Loucy (cell line): Measurements from ENCODE around the gene SLC37A4.
"Not testable (repeated sequence)": the region's sequence is repeated elsewhere in the genome, so short reads cannot be mapped to it uniquely, and the experiment has no call there.

Experiments
- H2AFZ ChIP-seq: fragments of 200-600 bp; sonication (generic); 2 replicates; pipeline ENCODE4 v1.6.0; 2016; ENCODE audit warnings: antibody characterized with exemption, mild to moderate bottlenecking, low read length, moderate library complexity
- H3F3A ChIP-seq: fragments of 200-600 bp; 2 replicates; pipeline ENCODE4 v1.6.0; 2016; ENCODE audit warnings: antibody characterized with exemption, low read depth, mild to moderate bottlenecking
- H3K27me3 ChIP-seq: fragments of 200-600 bp; sonication (generic); 2 replicates; pipeline ENCODE4 v1.6.1; 2014; ENCODE audit warnings: low read length, mild to moderate bottlenecking; ENCODE audit not compliant: insufficient read depth, poor library complexity, severe bottlenecking
- H3K36me3 ChIP-seq: fragments of 200-600 bp; sonication (generic); 2 replicates; pipeline ENCODE4 v1.6.1; 2016; ENCODE audit warnings: low read length; ENCODE audit not compliant: insufficient read depth
- H3K4me1 ChIP-seq: fragments of 200-600 bp; sonication (generic); 2 replicates; pipeline ENCODE4 v1.5.1; 2014; ENCODE audit warnings: low read length, mild to moderate bottlenecking; ENCODE audit not compliant: insufficient read depth, poor library complexity, severe bottlenecking
- H3K4me2 ChIP-seq: fragments of 200-600 bp; sonication (generic); 2 replicates; pipeline ENCODE4 v1.6.0; 2014; ENCODE audit warnings: antibody characterized with exemption, low read length, low read depth, mild to moderate bottlenecking; ENCODE audit not compliant: poor library complexity, severe bottlenecking
- H3K4me3 ChIP-seq: fragments of 200-600 bp; sonication (generic); 2 replicates; pipeline ENCODE4 v1.5.1; 2014; ENCODE audit warnings: low read length, mild to moderate bottlenecking, mixed read lengths; ENCODE audit not compliant: poor library complexity, severe bottlenecking
- H3K79me2 ChIP-seq: fragments of 200-600 bp; sonication (generic); 2 replicates; pipeline ENCODE4 v1.6.1; 2014; ENCODE audit warnings: low read length; ENCODE audit not compliant: insufficient read depth
- H3K9ac ChIP-seq: fragments of 200-600 bp; sonication (generic); 2 replicates; pipeline ENCODE4 v1.6.0; 2014; ENCODE audit warnings: mild to moderate bottlenecking, low read depth, low read length, moderate library complexity; ENCODE audit not compliant: poor library complexity, severe bottlenecking
- H3K9me2 ChIP-seq: fragments of 200-600 bp; sonication (generic); replicated peaks from 2 replicates; pipeline ENCODE4 v1.6.1; 2016; ENCODE audit warnings: low read depth, low read length, mixed read lengths
- H3K9me3 ChIP-seq: fragments of 200-600 bp; sonication (generic); 2 replicates; pipeline ENCODE4 v1.6.1; 2014; ENCODE audit warnings: mild to moderate bottlenecking, antibody characterized with exemption, low read length, low read depth; ENCODE audit not compliant: insufficient read depth
- H4K20me1 ChIP-seq: fragments of 200-600 bp; sonication (generic); 2 replicates; pipeline ENCODE4 v1.6.0; 2014; ENCODE audit warnings: antibody characterized with exemption, low read length, mild to moderate bottlenecking; ENCODE audit not compliant: insufficient read depth, poor library complexity, severe bottlenecking
- CTCF ChIP-seq: fragments of 200-600 bp; sonication (generic); conservative IDR thresholded peaks from 2 replicates; pipeline ENCODE4 v1.5.1; 2014; ENCODE audit warnings: mild to moderate bottlenecking, antibody characterized with exemption, low read length
- EZH2phosphoT487 ChIP-seq: fragments of 200-600 bp; IDR thresholded peaks from 2 replicates; pipeline ENCODE4 v1.6.1; 2018; ENCODE audit warnings: antibody characterized with exemption, mild to moderate bottlenecking, moderate library complexity, borderline replicate concordance

Gene SLC37A4

DNA sequence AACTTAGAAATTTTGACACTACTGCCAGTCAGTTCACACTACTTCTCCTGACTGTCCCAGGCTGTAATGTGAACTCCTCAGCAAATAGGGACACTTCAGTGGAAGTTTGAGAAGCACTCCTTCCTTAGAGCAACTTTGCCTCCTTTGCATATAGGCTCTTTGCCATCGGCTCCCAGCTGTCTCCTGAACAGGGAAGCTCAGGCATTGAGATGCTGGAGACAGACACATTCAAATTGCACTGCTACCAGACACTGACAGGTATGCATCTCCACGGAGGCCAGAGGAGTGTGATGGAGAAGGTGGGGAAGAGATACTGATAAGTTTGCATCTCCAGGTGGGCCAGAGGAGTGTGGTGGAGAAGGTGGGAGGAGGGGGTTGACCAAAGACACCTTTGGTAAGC lies 10.7 kb downstream of the SLC37A4 start:
- H3K4me2 ChIP-seq: peak overlapping the region; percentile 60
- H3K9me3 ChIP-seq: no peaks in the 10 kb centered on the region
- H2AFZ ChIP-seq: no peak overlapping the region
- peaks cover 81% of the 10 kb centered on the region for H3K79me2 ChIP-seq
- no peak for TF ChIP-seq CTCF
- peaks cover 27% of the 10 kb centered on the region for H3K4me1 ChIP-seq
- H3F3A ChIP-seq: no peaks in the 10 kb centered on the region
- no peaks in the 10 kb centered on the region for H3K9me2 ChIP-seq
- peaks cover 21% of the 10 kb centered on the region for H3K36me3 ChIP-seq
- H4K20me1 ChIP-seq: peaks cover 45% of the 10 kb centered on the region
- peak overlapping the region; percentile 93 for H3K4me3 ChIP-seq
- no peaks in the 10 kb centered on the region for H3K27me3 ChIP-seq
- H3K9ac ChIP-seq: peak overlapping the region; percentile 96

- H3F3A ChIP-seq: no peaks in the 10 kb centered on the region
- no peaks in the 10 kb centered on the region for H3K27me3 ChIP-seq
- peaks cover 33% of the 10 kb centered on the region for H3K36me3 ChIP-seq
- H3K79me2 ChIP-seq: peaks cover 88% of the 10 kb centered on the region
- peaks cover 27% of the 10 kb centered on the region for H3K4me1 ChIP-seq
- H3K9me3 ChIP-seq: no peaks in the 10 kb centered on the region
- peak within 1 kb of the TSS; percentile 94 for H2AFZ ChIP-seq
- peak within 1 kb of the TSS; percentile 92 for H3K4me2 ChIP-seq
- peak within 1 kb of the TSS; percentile 93 for H3K4me3 ChIP-seq
- peak within 1 kb of the TSS; percentile 96 for H3K9ac ChIP-seq
- no peaks in the 10 kb centered on the region for H3K9me2 ChIP-seq
- TF ChIP-seq EZH2phosphoT487: no peak
- no peak for TF ChIP-seq CTCF
- peaks cover 53% of the 10 kb centered on the region for H4K20me1 ChIP-seq
Observed at GRCh38 chr11:119018074-119018938, 12.4 kb downstream of the SLC37A4 start, which contains the start of the genes RPS25 and TRAPPC4. Gene RPS25, minus strand, starts transcription at chr11:119018343. Its CDS starts 59 bp downstream, at chr11:119018284. Gene TRAPPC4, plus strand, starts transcription at chr11:119018766. Its CDS starts 30 bp downstream, at chr11:119018796.

GRCh38 chr11:119017377-119017776 lies 13.3 kb downstream of the SLC37A4 start:
- peaks cover 82% of the 10 kb centered on the region for H3K79me2 ChIP-seq
- H3K36me3 ChIP-seq: peaks cover 38% of the 10 kb centered on the region
- not testable (repeated sequence) for H3K9me3 ChIP-seq, H3K9me2 ChIP-seq, H3F3A ChIP-seq, H3K27me3 ChIP-seq, H2AFZ ChIP-seq
- peaks cover 53% of the 10 kb centered on the region for H4K20me1 ChIP-seq
- peak overlapping the region; percentile 93 for H3K4me3 ChIP-seq
- H3K4me1 ChIP-seq: peaks cover 27% of the 10 kb centered on the region
- H3K9ac ChIP-seq: peak overlapping the region; percentile 96
- H3K4me2 ChIP-seq: peak overlapping the region; percentile 92
